Smooth muscle cell (in vitro differentiated cells): ENCODE data around the gene ANKRD40. TPM values are rescaled to one million over a fixed set of nuclear protein-coding genes. Genes with fewer than 3 reads are reported as not detected.
"Not testable (repeated sequence)": the region's sequence is repeated elsewhere in the genome, so short reads cannot be mapped to it uniquely, and the experiment has no call there.

Source experiments
- DNase-seq: peaks from one replicate; lab custom pipeline; 2025; ENCODE audit not compliant: unreplicated experiment; lab: John Stamatoyannopoulos, UW
- H2AFZ ChIP-seq: fragments of 200-600 bp; sonication (generic); 2 replicates; pipeline ENCODE4 v1.6.0; 2016; ENCODE audit warnings: antibody characterized with exemption, low read depth, mild to moderate bottlenecking
- H3F3A ChIP-seq: fragments of 200-600 bp; sonication (generic); 2 replicates; pipeline ENCODE4 v1.6.0; 2017; ENCODE audit warnings: antibody characterized with exemption, low read depth
- H3K27ac ChIP-seq: fragments of 200-600 bp; sonication (generic); 2 replicates; pipeline ENCODE4 v1.5.1; 2016; ENCODE audit warnings: low read depth, mild to moderate bottlenecking
- H3K27me3 ChIP-seq: fragments of 200-600 bp; sonication (generic); 2 replicates; pipeline ENCODE4 v1.6.1; 2016; ENCODE audit warnings: low read depth, mild to moderate bottlenecking
- H3K36me3 ChIP-seq: fragments of 200-600 bp; sonication (generic); 2 replicates; pipeline ENCODE4 v1.5.1; 2016; ENCODE audit warnings: low read depth
- H3K4me1 ChIP-seq: fragments of 200-600 bp; sonication (generic); 2 replicates; pipeline ENCODE4 v1.5.1; 2016; ENCODE audit warnings: low read depth
- H3K4me2 ChIP-seq: fragments of 200-600 bp; sonication (generic); 2 replicates; pipeline ENCODE4 v1.6.0; 2016; ENCODE audit warnings: mild to moderate bottlenecking
- H3K4me3 ChIP-seq: fragments of 200-600 bp; sonication (generic); 2 replicates; pipeline ENCODE4 v1.5.1; 2016; ENCODE audit warnings: mild to moderate bottlenecking
- H3K79me2 ChIP-seq: fragments of 200-600 bp; sonication (generic); 2 replicates; pipeline ENCODE4 v1.6.0; 2016; ENCODE audit warnings: low read depth, mild to moderate bottlenecking
- H3K9ac ChIP-seq: fragments of 200-600 bp; sonication (generic); 2 replicates; pipeline ENCODE4 v1.6.0; 2016; ENCODE audit warnings: low read depth
- H3K9me3 ChIP-seq: fragments of 200-600 bp; sonication (generic); replicated peaks from 2 replicates; pipeline ENCODE4 v1.5.1; 2016; ENCODE audit warnings: low read depth
- H4K20me1 ChIP-seq: fragments of 200-600 bp; sonication (generic); 2 replicates; pipeline ENCODE4 v1.6.0; 2016; ENCODE audit warnings: low read depth
- CTCF ChIP-seq: fragments of 200-600 bp; sonication (generic); IDR thresholded peaks from 2 replicates; pipeline ENCODE4 v1.5.1; 2017; ENCODE audit warnings: borderline replicate concordance, mild to moderate bottlenecking, antibody characterized with exemption; ENCODE audit not compliant: insufficient read depth, poor library complexity, severe bottlenecking
- WGBS: methylation state at CpG from one replicate; pipeline ENCODE4 v1.1.7; 2016; ENCODE audit warnings: low lambda C conversion rate; 5-methylcytosine and 5-hydroxymethylcytosine counted together
- polyA plus RNA-seq: library from polyadenylated mRNA; unstranded; fragments of >200 nt; fragmentation: Nextera tagmentation; extraction: Ambion mirVana; gene quantifications from 2 replicates; pipeline ENCODE4 v1.2.1, GENCODE V29; 2016
- total RNA-seq: library from RNA; depleted of rRNA; stranded (reverse); fragments of >200 nt; gene quantifications from 2 replicates; pipeline ENCODE4 v1.2.3, GENCODE V29; 2014

ANKRD40 gene
- total and polyA plus RNA-seq, 2 experiments from 2014 or later, result 10.1 to 17.6 TPM

- H3K79me2 ChIP-seq, result no peaks in the 10 kb centered on the region
- WGBS, result 73% methylated on average over 27 of the region's 27 CpGs
- no peaks in the 10 kb centered on the region for H3F3A ChIP-seq
- no peak overlapping the region for H3K4me3 ChIP-seq
- H3K4me2 ChIP-seq, result no peak overlapping the region
- no peaks in the 10 kb centered on the region for H3K27me3 ChIP-seq
- peaks cover 11% of the 10 kb centered on the region for H3K4me1 ChIP-seq
- H4K20me1 ChIP-seq, result no peaks in the 10 kb centered on the region
- no peak overlapping the region for H3K9ac ChIP-seq
- H3K27ac ChIP-seq, result no peak overlapping the region
- peak; percentile 54 for TF ChIP-seq CTCF
- no peaks in the 10 kb centered on the region for H3K36me3 ChIP-seq
- no peaks in the 10 kb centered on the region for H3K9me3 ChIP-seq
- peak overlapping the region; percentile 34 for H2AFZ ChIP-seq
- DNase-seq, result no peak
Measured at GRCh38 chr17:50681263-50682200, 26.2 kb downstream of the ANKRD40 start.

- peaks cover 11% of the 10 kb centered on the region for H3K4me1 ChIP-seq
- WGBS, result 89% methylated on average over 12 of the region's 12 CpGs
- not testable (repeated sequence) for H3K36me3 ChIP-seq, H3F3A ChIP-seq, H3K9ac ChIP-seq, H3K9me3 ChIP-seq, H3K4me3 ChIP-seq, H3K79me2 ChIP-seq, H3K27me3 ChIP-seq, H3K27ac ChIP-seq, H4K20me1 ChIP-seq, H3K4me2 ChIP-seq, DNase-seq
- H2AFZ ChIP-seq, result peak overlapping the region; percentile 34
Measured at GRCh38 chr17:50680543-50681262, 27.0 kb downstream of the ANKRD40 start.

- Histone ChIP-seq H3K4me1 (peaks cover 11% of the 10 kb centered on the region), H2AFZ (no peak overlapping the region), H3K9ac (no peak overlapping the region), H3K4me2 (no peak overlapping the region), H3K79me2 (no peaks in the 10 kb centered on the region), H3F3A (no peaks in the 10 kb centered on the region), H4K20me1 (no peaks in the 10 kb centered on the region), H3K27me3 (no peaks in the 10 kb centered on the region), H3K36me3 (no peaks in the 10 kb centered on the region), H3K4me3 (no peak overlapping the region), H3K9me3 (no peaks in the 10 kb centered on the region), H3K27ac (no peak overlapping the region)
- DNase-seq, result no peak
- 100% methylated on average over 5 of the region's 5 CpGs for WGBS
- no peak for TF ChIP-seq CTCF
Measured at GRCh38 chr17:50680126-50680525, 27.6 kb downstream of the ANKRD40 start.

GRCh38 chr17:50679008-50679544 lies 28.6 kb downstream of the ANKRD40 start:
- H3K4me3 ChIP-seq, result no peak overlapping the region
- H4K20me1 ChIP-seq, result no peaks in the 10 kb centered on the region
- H3K27ac ChIP-seq, result no peak overlapping the region
- H3K4me2 ChIP-seq, result no peak overlapping the region
- TF ChIP-seq CTCF, result no peak
- no peak overlapping the region for H2AFZ ChIP-seq
- no peaks in the 10 kb centered on the region for H3F3A ChIP-seq
- 93% methylated on average over 11 of the region's 11 CpGs for WGBS
- H3K27me3 ChIP-seq, result no peaks in the 10 kb centered on the region
- no peaks in the 10 kb centered on the region for H3K79me2 ChIP-seq
- DNase-seq, result no peak
- no peaks in the 10 kb centered on the region for H3K36me3 ChIP-seq
- no peak overlapping the region for H3K9ac ChIP-seq
- peaks cover 2% of the 10 kb centered on the region for H3K4me1 ChIP-seq
- H3K9me3 ChIP-seq, result no peaks in the 10 kb centered on the region
